A673 (cell line): ENCODE data around the gene GAGE13.
"Not testable (repeated sequence)": the region's sequence is repeated elsewhere in the genome, so short reads cannot be mapped to it uniquely, and the experiment has no call there.

Experiments used
- EZH2 ChIP-seq: fragments of 200-600 bp; sonication (generic); IDR thresholded peaks from 2 replicates; pipeline ENCODE4 v1.6.1; 2017; ENCODE audit warnings: borderline replicate concordance, low read depth, mild to moderate bottlenecking, mixed read lengths, antibody characterized with exemption, low read length; ENCODE audit not compliant: poor library complexity, severe bottlenecking
- TF ChIP-seq, protein P1 (sequence below): fragments of 300-800, 200-600 bp; sonication (generic); conservative IDR thresholded peaks from 2 replicates; pipeline ENCODE4 v1.5.1; 2017; ENCODE audit warnings: low read depth, mild to moderate bottlenecking, antibody characterized with exemption, low read length, moderate library complexity, mixed read lengths

- TF ChIP-seq, protein P1, sequence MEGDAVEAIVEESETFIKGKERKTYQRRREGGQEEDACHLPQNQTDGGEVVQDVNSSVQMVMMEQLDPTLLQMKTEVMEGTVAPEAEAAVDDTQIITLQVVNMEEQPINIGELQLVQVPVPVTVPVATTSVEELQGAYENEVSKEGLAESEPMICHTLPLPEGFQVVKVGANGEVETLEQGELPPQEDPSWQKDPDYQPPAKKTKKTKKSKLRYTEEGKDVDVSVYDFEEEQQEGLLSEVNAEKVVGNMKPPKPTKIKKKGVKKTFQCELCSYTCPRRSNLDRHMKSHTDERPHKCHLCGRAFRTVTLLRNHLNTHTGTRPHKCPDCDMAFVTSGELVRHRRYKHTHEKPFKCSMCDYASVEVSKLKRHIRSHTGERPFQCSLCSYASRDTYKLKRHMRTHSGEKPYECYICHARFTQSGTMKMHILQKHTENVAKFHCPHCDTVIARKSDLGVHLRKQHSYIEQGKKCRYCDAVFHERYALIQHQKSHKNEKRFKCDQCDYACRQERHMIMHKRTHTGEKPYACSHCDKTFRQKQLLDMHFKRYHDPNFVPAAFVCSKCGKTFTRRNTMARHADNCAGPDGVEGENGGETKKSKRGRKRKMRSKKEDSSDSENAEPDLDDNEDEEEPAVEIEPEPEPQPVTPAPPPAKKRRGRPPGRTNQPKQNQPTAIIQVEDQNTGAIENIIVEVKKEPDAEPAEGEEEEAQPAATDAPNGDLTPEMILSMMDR = not testable (repeated sequence)
- TF ChIP-seq EZH2 = not testable (repeated sequence)
These were observed at the start of gene GAGE13 for GRCh38 chrX:49331282-49331681.
